ENCODE data around the gene AFG1L.
"Not testable (repeated sequence)": the region's sequence is repeated elsewhere in the genome, so short reads cannot be mapped to it uniquely, and the experiment has no call there.

AFG1L gene

DNA sequence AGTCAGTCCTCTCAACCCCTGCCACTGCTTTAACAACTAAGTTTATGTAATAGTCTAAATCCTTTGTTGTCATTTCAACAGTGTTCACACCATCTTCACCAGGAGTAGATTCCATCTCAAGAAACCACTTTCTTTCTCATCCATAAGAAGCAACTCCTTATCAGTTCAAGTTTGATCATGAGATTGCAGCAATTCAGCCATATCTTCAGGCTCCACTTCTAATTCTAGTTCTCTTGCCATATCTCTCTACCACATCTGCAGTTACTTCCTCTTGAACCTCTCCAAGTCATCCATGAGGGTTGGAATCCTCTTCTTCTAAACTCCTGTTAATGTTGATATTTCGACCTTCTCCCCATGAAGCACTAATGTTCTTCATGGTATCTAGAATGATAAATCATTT is 208.0 kb downstream of the AFG1L start:
- no peak overlapping the region for H3K4me3 Mint-ChIP-seq
- H3K36me3 Mint-ChIP-seq (ENCODE audit: low read depth): peaks cover 10% of the 10 kb centered on the region
- H3K4me1 Mint-ChIP-seq (ENCODE audit: low read depth): peaks cover 11% of the 10 kb centered on the region
- H3K9me3 Mint-ChIP-seq: no peaks in the 10 kb centered on the region
- H3K27me3 Mint-ChIP-seq: no peaks in the 10 kb centered on the region
- no peak overlapping the region for H3K27ac Mint-ChIP-seq
- no peak for DNase-seq

GRCh38 chr6:108507316-108507715 is 212.5 kb downstream of the AFG1L start:
- H3K4me3 Mint-ChIP-seq: no peak overlapping the region
- peaks cover 9% of the 10 kb centered on the region for H3K36me3 Mint-ChIP-seq (ENCODE audit: low read depth)
- no peak for DNase-seq
- no peaks in the 10 kb centered on the region for H3K27me3 Mint-ChIP-seq
- H3K9me3 Mint-ChIP-seq: no peaks in the 10 kb centered on the region
- no peaks in the 10 kb centered on the region for H3K4me1 Mint-ChIP-seq (ENCODE audit: low read depth)
- H3K27ac Mint-ChIP-seq: no peak overlapping the region

GRCh38 chr6:108510461-108511319 is 215.8 kb downstream of the AFG1L start:
- H3K27me3 Mint-ChIP-seq: no peaks in the 10 kb centered on the region
- peaks cover 4% of the 10 kb centered on the region for H3K9me3 Mint-ChIP-seq
- no peak overlapping the region for H3K27ac Mint-ChIP-seq
- no peak overlapping the region for H3K4me3 Mint-ChIP-seq
- no peaks in the 10 kb centered on the region for H3K4me1 Mint-ChIP-seq (ENCODE audit: low read depth)
- DNase-seq: no peak
- peaks cover 12% of the 10 kb centered on the region for H3K36me3 Mint-ChIP-seq (ENCODE audit: low read depth)

GRCh38 chr6:108518714-108519576 is 224.1 kb downstream of the AFG1L start:
- Mint-ChIP-seq H3K36me3 (ENCODE audit: low read depth) (peaks cover 1% of the 10 kb centered on the region), H3K4me1 (ENCODE audit: low read depth) (no peaks in the 10 kb centered on the region), H3K4me3 (no peak overlapping the region), H3K27ac (no peak overlapping the region), H3K27me3 (no peaks in the 10 kb centered on the region), H3K9me3 (no peaks in the 10 kb centered on the region)
- no peak for DNase-seq

DNA sequence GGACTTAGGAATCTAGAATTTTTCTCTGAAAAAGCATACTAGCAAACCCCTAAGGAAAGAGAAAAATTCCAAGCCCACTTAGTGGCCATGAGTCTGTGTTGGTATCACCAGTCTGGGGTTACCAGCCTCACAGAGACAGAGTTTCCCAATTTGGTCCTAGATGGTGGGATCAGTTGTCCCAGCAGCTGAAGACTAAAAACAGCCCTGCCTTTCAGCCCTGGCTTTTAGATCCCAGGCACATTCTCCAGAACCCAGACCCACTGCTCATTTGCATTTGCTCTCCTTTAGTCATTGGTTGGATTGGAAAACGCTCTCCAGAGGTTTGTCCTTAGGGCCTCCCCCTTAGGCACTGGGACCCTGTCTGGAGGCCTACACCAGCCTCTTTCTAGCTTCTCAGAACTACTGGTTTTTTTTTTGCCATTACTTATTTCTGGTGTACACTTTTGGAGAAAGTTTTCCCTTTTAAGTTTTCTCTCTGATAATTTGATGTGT is 226.8 kb downstream of the AFG1L start:
- DNase-seq: no peak
- Mint-ChIP-seq H3K36me3 (ENCODE audit: low read depth) (peaks cover 1% of the 10 kb centered on the region), H3K27me3 (no peaks in the 10 kb centered on the region), H3K27ac (no peak overlapping the region), H3K9me3 (no peaks in the 10 kb centered on the region), H3K4me1 (ENCODE audit: low read depth) (no peaks in the 10 kb centered on the region), H3K4me3 (no peak overlapping the region)

DNA sequence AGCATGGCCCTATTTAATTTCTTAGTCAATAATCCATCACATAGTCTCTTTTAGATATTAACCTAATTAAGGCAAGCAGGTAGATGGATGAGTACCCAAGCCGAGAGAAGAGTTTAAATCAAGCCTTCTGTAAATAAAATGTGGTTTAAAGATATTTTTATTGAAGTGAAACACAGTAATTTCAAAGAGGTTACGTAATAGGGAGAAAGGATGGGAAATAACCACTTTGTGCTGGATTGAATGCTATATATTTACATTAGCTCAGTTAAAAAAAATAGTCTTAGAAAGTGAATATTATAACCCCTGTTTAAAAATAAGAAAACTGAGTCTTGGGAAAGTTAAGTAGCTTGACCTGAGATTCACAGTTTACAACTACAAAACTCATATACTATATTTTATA is 228.8 kb downstream of the AFG1L start:
- Mint-ChIP-seq H3K4me1 (ENCODE audit: low read depth) (no peaks in the 10 kb centered on the region), H3K9me3 (no peaks in the 10 kb centered on the region), H3K4me3 (no peak overlapping the region), H3K27ac (no peak overlapping the region), H3K27me3 (no peaks in the 10 kb centered on the region), H3K36me3 (ENCODE audit: low read depth) (peaks cover 1% of the 10 kb centered on the region)
- DNase-seq: no peak

- DNase-seq: no peak
- Mint-ChIP-seq H3K4me1 (ENCODE audit: low read depth) (no peaks in the 10 kb centered on the region), H3K9me3 (no peaks in the 10 kb centered on the region), H3K4me3 (no peak overlapping the region), H3K27ac (no peak overlapping the region), H3K27me3 (no peaks in the 10 kb centered on the region), H3K36me3 (ENCODE audit: low read depth) (peaks cover 1% of the 10 kb centered on the region)
Observed at GRCh38 chr6:108524528-108525248, 229.8 kb downstream of the AFG1L start.

- DNase-seq: no peak
- Mint-ChIP-seq H3K9me3 (no peaks in the 10 kb centered on the region), H3K4me3 (no peak overlapping the region), H3K27ac (no peak overlapping the region), H3K27me3 (no peaks in the 10 kb centered on the region), H3K36me3 (ENCODE audit: low read depth) (peaks cover 1% of the 10 kb centered on the region), H3K4me1 (ENCODE audit: low read depth) (no peaks in the 10 kb centered on the region)
Observed at GRCh38 chr6:108526739-108527174, 231.9 kb downstream of the AFG1L start.

DNA sequence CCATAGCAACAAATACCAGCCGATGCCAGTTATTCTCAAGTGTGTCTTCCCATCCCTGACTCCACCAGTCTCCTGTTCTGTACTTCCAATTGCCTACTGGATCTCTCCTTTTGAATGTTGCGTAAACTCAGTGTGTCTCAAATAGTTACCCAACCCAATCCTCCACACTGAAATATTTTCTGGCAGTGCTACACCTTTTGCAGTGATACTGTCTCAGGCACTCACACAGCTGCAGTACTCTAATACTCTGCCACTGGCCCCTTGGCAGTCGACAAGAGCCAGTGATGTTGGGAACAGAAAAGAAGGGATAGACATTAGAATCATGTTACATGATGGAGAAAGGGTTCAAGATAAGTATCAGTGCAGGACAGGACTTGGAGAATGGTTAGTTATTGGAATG is 234.0 kb downstream of the AFG1L start:
- H3K27ac Mint-ChIP-seq: no peak overlapping the region
- H3K9me3 Mint-ChIP-seq: no peaks in the 10 kb centered on the region
- no peaks in the 10 kb centered on the region for H3K36me3 Mint-ChIP-seq (ENCODE audit: low read depth)
- no peaks in the 10 kb centered on the region for H3K4me1 Mint-ChIP-seq (ENCODE audit: low read depth)
- H3K4me3 Mint-ChIP-seq: no peak overlapping the region
- no peaks in the 10 kb centered on the region for H3K27me3 Mint-ChIP-seq
- no peak for DNase-seq

DNA sequence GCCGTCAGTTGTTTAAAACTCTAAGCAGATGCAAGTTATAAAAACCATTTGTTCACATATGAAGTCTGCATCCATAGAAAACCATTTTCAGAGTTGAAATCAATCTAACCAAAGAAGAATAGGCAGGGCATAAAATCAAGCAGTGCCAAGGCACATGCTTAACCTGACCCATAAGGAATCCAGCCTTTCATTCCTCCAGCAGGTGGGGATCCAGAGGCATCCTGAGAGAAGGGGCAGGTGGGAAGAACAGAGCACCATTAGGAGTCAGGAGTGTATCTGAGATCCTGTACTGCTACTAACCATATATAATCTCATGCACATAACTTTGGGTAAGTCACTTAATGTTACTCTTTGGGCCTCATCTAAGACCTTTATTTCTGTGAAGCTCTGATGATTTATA is 236.5 kb downstream of the AFG1L start:
- Mint-ChIP-seq H3K4me1 (ENCODE audit: low read depth) (no peaks in the 10 kb centered on the region), H3K36me3 (ENCODE audit: low read depth) (no peaks in the 10 kb centered on the region)

GRCh38 chr6:108535114-108535742 is 240.4 kb downstream of the AFG1L start:
- Mint-ChIP-seq H3K27ac (no peak overlapping the region), H3K4me3 (no peak overlapping the region), H3K4me1 (ENCODE audit: low read depth) (no peaks in the 10 kb centered on the region), H3K36me3 (ENCODE audit: low read depth) (no peaks in the 10 kb centered on the region), H3K9me3 (no peaks in the 10 kb centered on the region), H3K27me3 (peaks cover 6% of the 10 kb centered on the region)
- no peak for DNase-seq

More for the DNA sequence above, 236.5 kb downstream of the AFG1L start:
- H3K4me3 Mint-ChIP-seq: no peak overlapping the region
- no peaks in the 10 kb centered on the region for H3K27me3 Mint-ChIP-seq
- DNase-seq: no peak
- H3K27ac Mint-ChIP-seq: no peak overlapping the region
- H3K9me3 Mint-ChIP-seq: no peaks in the 10 kb centered on the region

DNA sequence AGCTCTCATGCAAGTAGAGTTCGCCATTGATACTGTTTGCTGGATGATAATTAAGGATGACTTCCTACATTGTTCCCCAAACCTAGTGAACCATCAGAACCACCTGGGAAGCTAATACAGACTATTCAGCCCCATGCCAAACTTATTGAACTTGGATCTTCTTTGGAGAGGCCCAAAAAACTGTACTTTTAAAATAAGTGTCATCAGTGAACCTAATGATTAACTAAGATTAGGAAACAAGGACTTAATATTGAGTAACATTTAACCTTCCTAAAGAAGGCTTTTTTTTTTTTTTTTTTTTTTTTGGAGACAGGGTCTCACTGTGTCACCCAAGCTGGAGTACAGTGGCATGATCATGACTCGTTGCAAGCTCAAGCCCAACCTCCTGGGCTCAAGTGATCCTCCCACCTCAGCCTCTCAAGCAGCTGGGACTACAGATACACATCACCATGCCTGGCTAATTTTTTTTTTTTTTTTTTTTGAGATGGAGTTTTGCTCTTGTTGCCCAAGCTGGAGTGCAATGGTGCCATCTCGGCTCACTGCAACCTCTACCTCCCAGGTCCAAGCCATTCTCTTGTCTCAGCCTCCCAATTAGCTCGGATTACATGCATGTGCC is 241.2 kb downstream of the AFG1L start:
- not testable (repeated sequence) for H3K36me3 Mint-ChIP-seq (ENCODE audit: low read depth); H3K4me3 Mint-ChIP-seq; H3K27me3 Mint-ChIP-seq; H3K4me1 Mint-ChIP-seq (ENCODE audit: low read depth); H3K9me3 Mint-ChIP-seq; DNase-seq; H3K27ac Mint-ChIP-seq

DNA sequence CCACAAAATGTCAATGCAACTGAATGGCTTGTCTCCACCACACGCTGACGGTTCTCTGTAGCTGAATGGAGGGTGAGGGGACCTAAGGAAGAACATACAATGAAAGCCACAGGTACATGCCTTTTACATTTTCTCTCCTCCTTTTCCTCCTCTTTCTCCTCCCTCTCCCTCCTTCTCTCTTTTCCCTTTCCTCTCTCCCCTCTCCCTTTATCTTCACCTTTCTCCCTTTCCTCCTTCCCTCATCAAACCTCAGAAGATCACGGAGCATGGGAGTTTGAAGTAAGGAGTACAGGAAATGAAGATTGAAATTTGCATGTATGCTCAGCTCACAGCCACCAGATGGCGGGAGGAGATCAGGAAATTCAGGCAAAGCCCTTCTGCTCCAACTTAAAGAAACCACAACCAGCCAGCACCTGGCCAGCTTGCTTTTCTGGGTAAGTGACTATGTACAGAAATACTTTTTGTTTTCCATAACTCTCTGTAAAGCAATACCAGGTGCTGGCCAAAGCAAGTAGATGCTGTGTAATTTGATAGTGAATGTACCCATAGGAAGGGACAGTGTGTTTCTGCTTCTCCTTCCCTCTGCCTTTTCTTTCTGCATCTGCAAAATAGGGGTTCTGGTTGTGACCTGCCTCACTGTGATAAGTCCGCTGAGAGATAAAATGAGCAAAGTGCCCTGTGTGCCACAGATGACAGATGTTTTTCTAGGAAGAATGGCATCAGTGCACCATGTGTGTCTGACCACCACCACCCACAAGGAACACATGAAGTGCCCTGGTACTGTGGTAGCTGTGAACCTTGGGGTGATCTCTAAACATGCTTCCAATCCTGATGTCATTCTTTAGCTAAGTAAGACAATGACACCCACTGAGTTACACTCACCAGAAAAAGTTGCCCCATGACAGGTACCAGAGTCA is 247.2 kb downstream of the AFG1L start:
- H3K27ac Mint-ChIP-seq: no peak overlapping the region

More for the DNA sequence above, 247.2 kb downstream of the AFG1L start:
- H3K36me3 Mint-ChIP-seq (ENCODE audit: low read depth): no peaks in the 10 kb centered on the region
- H3K9me3 Mint-ChIP-seq: no peaks in the 10 kb centered on the region
- peak; percentile 69 for DNase-seq
- no peak overlapping the region for H3K4me3 Mint-ChIP-seq
- H3K27me3 Mint-ChIP-seq: peaks cover 13% of the 10 kb centered on the region
- H3K4me1 Mint-ChIP-seq (ENCODE audit: low read depth): peaks cover 14% of the 10 kb centered on the region

Measured in activated T-cell treated with anti-CD3 and anti-CD28 coated beads, Interleukin-2, amount 50 U/mL, for 24 hours (primary cell).